WTC11 (cell line): ENCODE results near the gene ALLC. TPM values are rescaled to one million over a fixed set of nuclear protein-coding genes. Genes with fewer than 3 reads are reported as not detected.

Experiments
- ATAC-seq: fragments of 200-7000 bp; cut with Tn5 transposase; 2 replicates; pipeline ENCODE4 v1.10.0; 2021; ENCODE audit warnings: mild to moderate bottlenecking, moderate library complexity
- CTCF ChIA-PET: fragments of 300-600 bp; sonication (Branson Sonifier 250); formaldehyde crosslinking; loops from one replicate; lab custom pipeline; 2021; ENCODE audit warnings: antibody characterized with exemption; lab: Charles Lee
- POLR2A ChIA-PET: fragments of 350-600 bp; sonication (Branson Sonifier 250); formaldehyde crosslinking; loops from one replicate; lab custom pipeline; 2021; ENCODE audit warnings: antibody characterized with exemption; lab: Charles Lee
- DNase-seq: peaks from one replicate; pipeline ENCODE4 v3.0.0; 2021; ENCODE audit warnings: low spot score
- H3K27ac Mint-ChIP-seq: 2 replicates; pipeline ENCODE4 v1.8.0; 2021; ENCODE audit warnings: mixed read lengths
- H3K27me3 Mint-ChIP-seq: 2 replicates; pipeline ENCODE4 v1.8.0; 2021; ENCODE audit warnings: low read depth, mild to moderate bottlenecking, moderate library complexity, mixed read lengths
- H3K36me3 Mint-ChIP-seq: 2 replicates; pipeline ENCODE4 v1.8.0; 2021; ENCODE audit warnings: mixed read lengths
- H3K4me1 Mint-ChIP-seq: 2 replicates; pipeline ENCODE4 v1.8.0; 2022; ENCODE audit warnings: mixed read lengths
- H3K4me3 Mint-ChIP-seq: 2 replicates; pipeline ENCODE4 v1.8.0; 2021; ENCODE audit warnings: mild to moderate bottlenecking, moderate library complexity, mixed read lengths
- H3K9me3 Mint-ChIP-seq: 2 replicates; pipeline ENCODE4 v1.8.0; 2021; ENCODE audit warnings: mixed read lengths
- ARID4B ChIP-seq: sonication (generic); formaldehyde crosslinking; IDR thresholded peaks from 2 replicates; pipeline ENCODE4 v1.8.0; 2023; ENCODE audit warnings: missing genetic modification reagents, mild to moderate bottlenecking, borderline replicate concordance
- CREM ChIP-seq: sonication (generic); formaldehyde crosslinking; IDR thresholded peaks from 2 replicates; pipeline ENCODE4 v1.8.1; 2022; ENCODE audit warnings: mild to moderate bottlenecking, missing genetic modification reagents, moderate library complexity
- CTCF ChIP-seq: fragments of 200-600 bp; IDR thresholded peaks from 2 replicates; pipeline ENCODE4 v1.8.0; 2022; ENCODE audit warnings: antibody characterized with exemption
- GTF2I ChIP-seq: fragments of 250-450 bp; sonication (Bioruptor Pico); conservative IDR thresholded peaks from 2 replicates; pipeline ENCODE4 v1.4.0; 2021; ENCODE audit warnings: mild to moderate bottlenecking
- NFATC4 ChIP-seq: fragments of 250-450 bp; sonication (Bioruptor Pico); IDR thresholded peaks from 2 replicates; pipeline ENCODE4 v1.9.0; 2021; ENCODE audit warnings: mild to moderate bottlenecking
- NFE2L1 ChIP-seq: sonication (generic); formaldehyde crosslinking; IDR thresholded peaks from 2 replicates; pipeline ENCODE4 v1.8.1; 2023; ENCODE audit warnings: missing genetic modification reagents
- NFYB ChIP-seq: sonication (generic); formaldehyde crosslinking; conservative IDR thresholded peaks from 2 replicates; pipeline ENCODE4 v1.8.0; 2022; ENCODE audit warnings: low read depth, missing genetic modification reagents
- PRRX2 ChIP-seq: fragments of 250-450 bp; sonication (Bioruptor Pico); IDR thresholded peaks from 2 replicates; pipeline ENCODE4 v1.8.0; 2021; ENCODE audit warnings: mild to moderate bottlenecking
- RELA ChIP-seq: sonication (generic); formaldehyde crosslinking; IDR thresholded peaks from 2 replicates; pipeline ENCODE4 v1.8.1; 2022; ENCODE audit warnings: missing genetic modification reagents, mild to moderate bottlenecking, borderline replicate concordance
- SMAD3 ChIP-seq: sonication (generic); formaldehyde crosslinking; IDR thresholded peaks from 2 replicates; pipeline ENCODE4 v1.8.0; 2022; ENCODE audit warnings: missing genetic modification reagents, mild to moderate bottlenecking, borderline replicate concordance
- SP1 ChIP-seq: sonication (generic); formaldehyde crosslinking; conservative IDR thresholded peaks from 2 replicates; pipeline ENCODE4 v1.8.1; 2022; ENCODE audit warnings: missing genetic modification reagents
- TP53 ChIP-seq: sonication (generic); formaldehyde crosslinking; IDR thresholded peaks from 2 replicates; pipeline ENCODE4 v1.8.1; 2023; ENCODE audit warnings: mild to moderate bottlenecking, missing genetic modification reagents
- ZBTB21 ChIP-seq: sonication (generic); formaldehyde crosslinking; IDR thresholded peaks from 2 replicates; pipeline ENCODE4 v1.8.1; 2023; ENCODE audit warnings: mild to moderate bottlenecking, missing genetic modification reagents, borderline replicate concordance
- ZBTB43 ChIP-seq: sonication (generic); formaldehyde crosslinking; IDR thresholded peaks from 2 replicates; pipeline ENCODE4 v1.8.1; 2023; ENCODE audit warnings: mild to moderate bottlenecking, missing genetic modification reagents
- ZNF317 ChIP-seq: sonication (generic); formaldehyde crosslinking; IDR thresholded peaks from 2 replicates; pipeline ENCODE4 v1.8.1; 2023; ENCODE audit warnings: low read depth, mild to moderate bottlenecking, moderate library complexity, missing genetic modification reagents, borderline replicate concordance
- ZNF423 ChIP-seq: fragments of 250-450 bp; sonication (Bioruptor Pico); IDR thresholded peaks from 2 replicates; pipeline ENCODE4 v2.1.2; 2022; ENCODE audit warnings: mild to moderate bottlenecking, moderate library complexity
- ZNF425 ChIP-seq: fragments of 250-450 bp; sonication (Bioruptor Pico); conservative IDR thresholded peaks from 2 replicates; pipeline ENCODE4 v1.9.0; 2021; ENCODE audit warnings: mild to moderate bottlenecking
- ZNF512 ChIP-seq: sonication (generic); formaldehyde crosslinking; IDR thresholded peaks from 2 replicates; pipeline ENCODE4 v1.8.1; 2022; ENCODE audit warnings: missing genetic modification reagents, borderline replicate concordance
- total RNA-seq: library from RNA; stranded (reverse); gene quantifications from 3 replicates; pipeline ENCODE4 v1.2.3, GENCODE V29; 2021
- TF ChIP-seq, protein P1 (sequence below): sonication (generic); formaldehyde crosslinking; IDR thresholded peaks from 2 replicates; pipeline ENCODE4 v1.8.0; 2022; ENCODE audit warnings: mild to moderate bottlenecking, missing genetic modification reagents
- TF ChIP-seq, protein P2 (sequence below): sonication (generic); formaldehyde crosslinking; IDR thresholded peaks from 2 replicates; pipeline ENCODE4 v1.8.1; 2022; ENCODE audit warnings: low read depth, mild to moderate bottlenecking, moderate library complexity, missing genetic modification reagents, borderline replicate concordance

ALLC gene
- total RNA-seq, 1 experiment from 2014 or later: not detected

DNA sequence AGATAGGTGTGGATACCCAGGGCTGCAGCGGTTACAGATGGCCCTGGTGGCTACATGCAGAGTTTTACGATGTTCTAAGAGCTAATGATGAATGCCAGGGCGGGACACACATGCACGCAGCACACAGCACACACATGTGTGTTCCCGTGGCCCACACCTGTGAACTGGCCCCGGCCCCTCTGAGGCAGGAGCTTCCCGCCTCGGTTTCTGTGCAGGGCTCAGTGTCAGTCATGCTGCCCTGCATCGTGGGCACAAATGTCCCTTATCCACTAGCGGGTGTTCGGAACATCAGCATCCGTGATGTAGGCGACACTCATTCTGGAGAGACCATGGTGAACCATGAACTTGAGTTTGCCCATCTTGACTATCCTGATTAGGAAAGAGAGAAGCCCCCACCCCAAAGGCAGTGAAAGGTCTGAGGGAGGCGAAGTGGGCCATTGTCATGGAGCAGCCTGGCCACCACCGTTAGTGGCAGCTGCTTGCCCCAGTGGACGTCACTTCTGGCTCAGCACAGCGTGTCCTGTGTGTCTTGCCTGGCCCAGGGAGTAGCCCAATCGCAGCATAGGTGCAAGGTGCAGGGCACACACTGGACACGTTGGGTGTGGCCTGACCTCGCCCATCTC, 89.1 kb downstream of the ALLC start:
- POLR2A ChIA-PET: no interaction called here
- no peak for ATAC-seq
- H3K4me1 Mint-ChIP-seq: no peaks in the 10 kb centered on the region
- H3K9me3 Mint-ChIP-seq: peaks cover 93% of the 10 kb centered on the region
- no peak overlapping the region for H3K27ac Mint-ChIP-seq
- peaks cover 84% of the 10 kb centered on the region for H3K36me3 Mint-ChIP-seq
- peaks cover 42% of the 10 kb centered on the region for H3K27me3 Mint-ChIP-seq
- CTCF ChIA-PET: no interaction called here
- DNase-seq: no peak
- TF ChIP-seq, protein P1, sequence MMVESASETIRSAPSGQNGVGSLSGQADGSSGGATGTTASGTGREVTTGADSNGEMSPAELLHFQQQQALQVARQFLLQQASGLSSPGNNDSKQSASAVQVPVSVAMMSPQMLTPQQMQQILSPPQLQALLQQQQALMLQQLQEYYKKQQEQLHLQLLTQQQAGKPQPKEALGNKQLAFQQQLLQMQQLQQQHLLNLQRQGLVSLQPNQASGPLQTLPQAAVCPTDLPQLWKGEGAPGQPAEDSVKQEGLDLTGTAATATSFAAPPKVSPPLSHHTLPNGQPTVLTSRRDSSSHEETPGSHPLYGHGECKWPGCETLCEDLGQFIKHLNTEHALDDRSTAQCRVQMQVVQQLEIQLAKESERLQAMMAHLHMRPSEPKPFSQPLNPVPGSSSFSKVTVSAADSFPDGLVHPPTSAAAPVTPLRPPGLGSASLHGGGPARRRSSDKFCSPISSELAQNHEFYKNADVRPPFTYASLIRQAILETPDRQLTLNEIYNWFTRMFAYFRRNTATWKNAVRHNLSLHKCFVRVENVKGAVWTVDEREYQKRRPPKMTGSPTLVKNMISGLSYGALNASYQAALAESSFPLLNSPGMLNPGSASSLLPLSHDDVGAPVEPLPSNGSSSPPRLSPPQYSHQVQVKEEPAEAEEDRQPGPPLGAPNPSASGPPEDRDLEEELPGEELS (CRISPR knock-in tag): no peak
- TF ChIP-seq TP53 (CRISPR knock-in tag) (no peak), GTF2I (no peak), NFYB (no peak), ZNF425 (no peak), SMAD3 (CRISPR knock-in tag) (no peak), NFATC4 (CRISPR knock-in tag) (no peak), ZNF423 (no peak), CTCF (no peak), SP1 (CRISPR knock-in tag) (no peak), CREM (CRISPR knock-in tag) (no peak), ZNF317 (CRISPR knock-in tag) (no peak), RELA (CRISPR knock-in tag) (no peak), ZNF512 (no peak), ZBTB21 (no peak)
- H3K4me3 Mint-ChIP-seq: no peak overlapping the region

GRCh38 chr2:3747826-3748225, 89.8 kb downstream of the ALLC start:
- Mint-ChIP-seq H3K4me3 (no peak overlapping the region), H3K27me3 (peaks cover 42% of the 10 kb centered on the region), H3K4me1 (no peaks in the 10 kb centered on the region), H3K36me3 (peaks cover 79% of the 10 kb centered on the region), H3K9me3 (peaks cover 88% of the 10 kb centered on the region), H3K27ac (no peak overlapping the region)
- ATAC-seq (no peak), DNase-seq (no peak)
- POLR2A ChIA-PET: no interaction called here
- CTCF ChIA-PET: no interaction called here
- no peak for TF ChIP-seq NFE2L1
- TF ChIP-seq ZBTB43 (CRISPR knock-in tag): no peak
- TF ChIP-seq, protein P2, sequence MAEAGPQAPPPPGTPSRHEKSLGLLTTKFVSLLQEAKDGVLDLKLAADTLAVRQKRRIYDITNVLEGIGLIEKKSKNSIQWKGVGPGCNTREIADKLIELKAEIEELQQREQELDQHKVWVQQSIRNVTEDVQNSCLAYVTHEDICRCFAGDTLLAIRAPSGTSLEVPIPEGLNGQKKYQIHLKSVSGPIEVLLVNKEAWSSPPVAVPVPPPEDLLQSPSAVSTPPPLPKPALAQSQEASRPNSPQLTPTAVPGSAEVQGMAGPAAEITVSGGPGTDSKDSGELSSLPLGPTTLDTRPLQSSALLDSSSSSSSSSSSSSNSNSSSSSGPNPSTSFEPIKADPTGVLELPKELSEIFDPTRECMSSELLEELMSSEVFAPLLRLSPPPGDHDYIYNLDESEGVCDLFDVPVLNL (CRISPR knock-in tag): no peak
- TF ChIP-seq PRRX2 (CRISPR knock-in tag): no peak
- no peak for TF ChIP-seq ARID4B (CRISPR knock-in tag)
